ENCODE results near the gene SLC1A1.

SLC1A1 gene

DNA sequence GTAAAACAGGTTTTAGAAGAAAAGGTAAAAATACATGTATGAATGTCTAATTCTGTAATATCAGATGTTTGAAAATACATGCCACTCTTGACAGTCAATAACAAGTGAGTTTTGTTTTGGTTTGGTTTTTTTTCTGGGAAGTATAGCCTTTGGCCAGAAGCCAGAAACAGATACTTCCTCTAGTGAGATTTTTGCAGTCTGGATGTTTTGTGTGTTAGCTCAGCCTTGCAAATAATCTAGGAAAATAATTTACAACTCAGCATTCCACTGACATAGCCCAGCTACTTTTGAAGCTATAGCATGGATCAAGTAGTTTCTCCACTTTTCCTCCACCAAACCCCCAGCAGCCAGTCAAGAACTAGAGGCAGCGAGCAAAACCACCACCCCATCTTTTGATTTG lies 56.7 kb downstream of the SLC1A1 start:
- DNase-seq: peak; percentile 67

DNA sequence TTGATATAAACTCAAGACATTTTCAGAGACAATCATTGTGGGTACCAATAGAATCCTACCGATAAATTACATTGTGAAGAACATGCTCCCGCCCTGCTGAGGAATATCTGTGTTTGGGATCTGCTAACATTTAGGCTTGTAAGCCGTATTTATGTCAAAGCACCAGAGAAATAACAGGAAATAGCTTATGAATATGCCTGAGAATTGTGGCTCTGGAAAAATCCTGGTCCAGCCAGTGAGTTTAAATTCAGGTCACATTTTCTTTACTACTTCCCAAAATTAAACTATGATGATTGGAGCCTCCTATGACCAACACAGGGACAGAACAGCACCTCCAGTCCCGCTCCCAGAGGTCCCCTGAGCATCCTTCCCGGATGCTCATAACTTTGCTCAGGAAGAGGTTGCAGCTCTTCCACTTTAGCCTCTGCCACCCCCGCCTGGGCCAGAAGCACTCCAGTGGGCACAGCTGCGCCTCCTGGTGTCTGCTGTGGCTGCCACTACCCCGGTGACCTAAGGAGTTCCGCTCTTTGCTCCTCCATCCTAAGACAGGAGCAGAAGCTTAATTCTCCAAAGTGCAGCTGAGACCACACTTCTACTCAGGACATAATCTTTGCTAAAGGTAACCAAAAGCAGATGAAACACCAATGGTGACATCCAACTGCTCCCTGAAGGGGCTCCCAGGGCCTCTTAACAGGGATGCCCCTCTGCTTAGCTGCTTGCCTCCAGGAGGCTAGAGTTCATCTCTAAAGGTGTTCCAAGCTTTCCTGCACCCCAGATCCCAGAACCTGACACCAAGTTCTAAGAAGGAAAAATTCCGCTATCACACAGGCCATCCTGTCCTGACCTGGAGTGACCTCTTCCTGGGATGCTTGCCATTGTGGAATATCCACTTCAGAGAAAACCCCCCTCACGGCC lies 58.8 kb downstream of the SLC1A1 start:
- DNase-seq: peak; percentile 21

DNA sequence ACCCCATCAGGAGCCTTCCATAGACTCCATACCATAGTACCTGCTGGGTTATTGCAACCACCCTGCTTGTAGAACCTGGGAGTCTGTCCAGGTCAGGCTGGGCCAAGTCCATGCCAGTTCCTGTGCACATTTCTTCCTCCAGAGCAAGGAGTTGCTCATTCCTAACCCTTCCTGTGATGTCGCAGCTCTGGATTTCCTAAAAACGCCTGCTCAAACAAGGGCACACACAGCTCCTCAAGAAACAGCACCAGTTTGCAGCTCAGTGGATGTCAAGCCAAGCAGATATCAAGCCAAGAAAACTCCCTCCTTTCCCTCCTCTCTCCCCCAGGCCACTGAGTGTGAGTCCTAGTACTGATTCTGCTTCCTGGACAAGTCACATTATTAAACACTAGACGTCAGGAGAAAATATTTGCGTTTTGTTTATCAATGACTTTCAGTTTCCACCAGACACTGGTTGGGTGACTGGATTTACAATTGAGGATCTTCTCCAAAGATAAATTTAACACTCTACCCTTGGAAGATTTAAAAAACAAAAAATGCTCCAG lies 59.6 kb downstream of the SLC1A1 start:
- peak; percentile 48 for DNase-seq

DNA sequence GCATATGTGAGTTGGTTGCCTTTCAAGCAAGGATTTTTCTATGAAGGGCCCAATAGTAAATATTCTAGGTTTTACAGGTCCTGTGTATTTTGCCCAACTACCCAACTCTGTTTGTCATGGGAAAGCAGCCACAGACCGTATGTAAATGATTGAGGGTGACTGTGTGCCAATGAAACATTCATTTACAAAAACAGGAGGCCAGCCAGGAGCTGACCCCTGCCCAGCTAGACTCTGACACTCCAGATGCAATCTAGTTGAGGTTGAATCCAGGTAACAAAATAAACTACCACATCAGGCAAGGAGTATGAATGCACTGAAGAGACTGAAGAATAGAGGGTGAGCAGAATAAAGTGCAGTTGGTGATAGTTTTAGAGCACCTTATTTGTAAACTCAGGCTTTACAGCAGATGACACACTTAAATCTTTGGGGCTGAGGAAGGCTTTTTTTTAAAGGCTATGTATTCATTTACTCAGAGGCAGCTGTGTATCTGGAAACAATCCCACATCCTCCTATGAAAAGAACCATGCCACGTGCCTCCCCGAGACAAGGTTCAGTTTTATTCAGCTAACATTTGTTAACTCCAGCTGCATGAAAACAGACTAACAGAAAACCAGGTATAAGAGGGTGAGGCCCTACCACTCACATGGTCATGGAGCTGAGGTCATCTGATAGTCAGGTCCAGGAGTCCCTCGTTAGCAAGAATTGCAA lies 60.7 kb downstream of the SLC1A1 start:
- no peak for DNase-seq

DNA sequence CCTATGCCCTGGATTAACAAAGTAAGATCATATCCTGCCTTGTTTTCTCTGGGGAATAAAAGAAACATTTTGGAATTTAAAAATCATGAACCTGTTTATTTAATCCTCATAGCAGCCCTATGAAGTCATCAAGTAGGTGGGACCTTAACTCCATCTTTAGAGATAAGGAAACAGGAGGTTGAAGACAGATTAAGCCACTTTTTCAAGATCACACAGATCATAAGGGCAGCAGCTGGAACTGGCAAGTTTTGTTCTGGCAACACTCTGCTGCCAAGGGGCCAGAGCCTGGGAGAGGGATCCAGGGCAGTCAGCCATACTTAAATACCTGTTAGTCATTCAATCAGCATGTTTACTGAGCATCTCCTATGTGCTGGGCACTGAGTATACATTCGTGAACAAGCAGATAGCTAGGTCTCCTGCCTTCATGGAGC lies 63.7 kb downstream of the SLC1A1 start:
- DNase-seq: peak; percentile 66

DNA sequence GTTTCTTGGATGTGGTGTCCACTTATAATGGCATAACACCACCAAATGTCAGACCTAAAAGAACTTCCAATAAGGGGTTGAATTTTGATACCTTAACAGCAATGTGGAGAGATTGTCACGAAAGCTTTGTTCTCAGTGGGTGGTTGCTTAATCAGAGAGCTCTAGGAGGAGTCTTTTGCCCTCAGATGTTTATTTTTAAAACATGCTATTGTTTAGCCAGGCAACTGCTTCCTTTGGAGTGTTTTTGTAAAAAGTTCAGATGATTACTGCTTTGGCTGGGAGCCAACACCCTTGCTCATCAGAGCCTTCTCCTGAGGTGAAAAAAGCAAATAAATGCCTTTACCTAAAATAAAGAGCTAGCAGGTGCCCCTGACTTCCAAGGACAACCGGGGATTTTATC lies 65.0 kb downstream of the SLC1A1 start:
- peak; percentile 19 for DNase-seq

DNA sequence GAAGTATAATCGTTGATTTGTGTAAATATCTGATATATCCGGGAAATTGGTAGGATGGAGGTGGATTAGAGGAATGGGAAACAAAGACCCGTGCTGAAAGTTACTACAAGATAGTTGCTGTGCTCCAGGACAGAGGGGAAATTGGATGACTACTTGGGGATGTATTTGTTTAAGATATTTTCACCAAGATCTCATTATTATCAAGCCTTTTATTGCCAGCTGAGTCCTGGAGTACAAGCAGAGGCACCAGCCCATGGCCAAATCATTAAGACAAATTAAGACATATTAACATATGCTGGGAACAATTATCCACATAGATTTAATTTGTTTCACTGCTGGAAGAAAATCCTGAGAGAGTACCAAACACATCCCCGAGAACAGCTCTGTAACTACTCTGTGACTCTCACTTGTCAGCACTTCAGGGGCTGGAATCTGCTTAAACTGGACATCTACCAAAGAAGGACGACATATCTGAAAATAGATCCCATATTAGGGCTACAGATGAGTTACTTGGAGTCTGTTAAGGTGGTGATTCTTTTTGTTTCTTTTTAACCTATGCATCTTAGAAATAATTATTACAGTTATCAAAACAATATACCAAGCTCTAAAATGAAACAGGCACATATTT lies 68.2 kb downstream of the SLC1A1 start:
- no peak for DNase-seq

DNA sequence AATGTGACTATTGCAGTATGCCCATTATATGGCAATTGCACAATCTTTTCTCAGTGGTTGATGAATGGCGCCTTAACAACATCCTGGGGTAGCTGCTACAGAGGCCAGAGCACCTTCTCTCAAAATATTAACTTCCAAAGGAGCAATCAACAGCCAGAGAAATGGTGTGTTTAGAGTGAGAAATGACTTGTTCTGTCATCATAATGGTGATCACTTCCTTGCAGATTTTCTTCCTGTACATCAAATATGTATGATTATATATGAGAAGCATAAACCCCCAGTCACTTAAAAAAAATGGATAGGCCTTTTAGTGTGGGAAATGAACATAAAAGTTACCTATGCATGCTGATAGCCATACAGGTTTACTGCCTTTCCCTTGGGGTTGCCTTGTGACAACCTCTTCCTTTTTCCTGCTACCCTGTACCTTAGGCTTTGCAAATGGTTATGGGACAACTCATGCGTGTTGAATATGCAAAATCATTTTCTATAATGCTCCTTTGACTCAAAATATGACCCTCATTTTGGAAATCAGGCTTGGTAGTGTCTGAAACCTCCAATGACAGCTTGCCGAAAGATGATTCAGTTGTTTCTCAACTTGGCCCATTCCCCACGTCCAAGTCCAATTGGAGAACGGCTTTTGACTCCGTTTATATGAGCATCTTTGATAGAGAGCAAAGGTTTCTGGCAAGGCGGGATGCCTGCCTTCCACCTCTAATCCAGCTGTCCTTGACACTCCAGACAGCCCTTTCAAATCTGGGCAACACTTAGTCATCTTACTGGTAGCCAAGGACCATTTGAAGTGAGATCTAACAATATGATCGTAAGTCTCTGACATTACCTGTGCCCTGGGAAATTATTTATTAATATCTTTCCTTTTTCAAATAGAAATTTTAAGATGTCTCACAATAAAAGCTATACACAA lies 69.3 kb downstream of the SLC1A1 start:
- DNase-seq: no peak

DNA sequence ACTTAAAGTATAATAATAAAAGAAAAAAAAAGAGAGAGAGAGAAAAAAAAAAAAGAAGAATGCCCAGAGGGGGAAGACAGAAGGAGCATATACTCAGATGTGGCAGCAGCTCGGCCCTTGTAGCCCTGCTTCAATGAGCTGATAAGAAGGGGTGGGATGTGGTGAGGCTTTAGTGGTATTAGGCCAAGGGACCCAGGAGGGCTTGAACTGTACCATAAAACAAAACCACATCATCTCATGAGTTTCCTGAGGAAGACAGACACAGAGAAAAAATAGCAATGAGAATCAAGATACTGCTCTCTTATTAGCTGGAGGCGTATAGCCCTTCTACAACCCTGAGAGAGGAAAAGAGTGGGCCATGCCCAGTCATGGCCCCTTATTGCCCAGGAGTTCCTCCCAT lies 72.8 kb downstream of the SLC1A1 start:
- no peak for DNase-seq

DNA sequence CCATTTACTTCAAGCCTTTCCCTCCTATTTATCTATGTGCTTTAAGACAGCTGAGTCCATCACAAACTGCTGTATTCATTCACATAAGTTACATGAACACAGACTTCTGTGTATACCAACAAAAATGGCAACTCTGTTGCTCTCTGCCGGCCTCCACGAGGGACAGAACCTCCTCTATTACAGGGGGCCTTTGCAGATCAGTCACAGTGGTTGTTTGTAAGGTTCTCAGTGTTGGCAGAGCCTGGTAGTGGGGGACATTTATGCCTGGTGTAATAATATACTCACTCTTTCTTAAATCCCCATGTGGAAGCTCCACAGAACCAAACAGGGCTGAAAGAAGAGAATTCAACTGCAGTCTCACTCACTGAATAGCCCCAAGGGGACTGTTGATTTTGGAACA lies 76.5 kb downstream of the SLC1A1 start:
- no peak for DNase-seq

DNA sequence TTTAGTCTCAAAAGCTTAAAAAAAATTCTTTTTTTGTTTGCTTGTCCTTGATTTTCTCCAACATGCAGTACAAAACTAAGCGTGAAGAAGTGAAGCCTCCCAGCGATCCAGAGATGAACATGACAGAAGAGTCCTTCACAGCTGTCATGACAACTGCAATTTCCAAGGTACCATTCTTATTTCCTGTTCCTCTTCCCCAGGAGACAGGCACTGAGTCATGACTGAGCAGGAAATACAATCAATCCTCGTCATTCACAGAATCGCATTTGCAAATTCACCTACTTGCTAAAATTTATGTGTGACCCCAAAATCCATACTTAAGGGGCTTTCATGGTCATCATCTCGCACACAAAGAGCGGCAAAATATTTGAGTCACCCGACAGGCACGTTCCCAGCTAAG lies 77.3 kb downstream of the SLC1A1 start:
- DNase-seq: no peak

DNA sequence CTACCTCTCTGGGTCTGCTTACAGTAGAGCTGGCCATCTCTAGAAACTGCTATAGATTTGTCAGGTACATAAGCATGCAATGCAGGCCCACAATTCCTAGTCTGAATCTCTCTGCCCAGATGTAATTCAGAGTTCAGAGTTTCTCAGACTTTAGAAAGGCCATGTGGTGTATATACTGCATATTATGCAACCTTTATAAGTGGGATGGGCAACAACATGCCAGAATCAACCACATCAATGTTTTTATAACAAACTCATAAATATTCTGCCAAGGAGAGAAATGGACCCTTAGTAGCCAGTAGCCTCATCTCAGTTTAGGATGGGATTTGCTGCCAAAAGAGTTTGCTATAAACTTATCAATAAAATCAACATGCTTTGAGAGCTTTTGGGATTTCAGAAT lies 78.8 kb downstream of the SLC1A1 start:
- no peak for DNase-seq

DNA sequence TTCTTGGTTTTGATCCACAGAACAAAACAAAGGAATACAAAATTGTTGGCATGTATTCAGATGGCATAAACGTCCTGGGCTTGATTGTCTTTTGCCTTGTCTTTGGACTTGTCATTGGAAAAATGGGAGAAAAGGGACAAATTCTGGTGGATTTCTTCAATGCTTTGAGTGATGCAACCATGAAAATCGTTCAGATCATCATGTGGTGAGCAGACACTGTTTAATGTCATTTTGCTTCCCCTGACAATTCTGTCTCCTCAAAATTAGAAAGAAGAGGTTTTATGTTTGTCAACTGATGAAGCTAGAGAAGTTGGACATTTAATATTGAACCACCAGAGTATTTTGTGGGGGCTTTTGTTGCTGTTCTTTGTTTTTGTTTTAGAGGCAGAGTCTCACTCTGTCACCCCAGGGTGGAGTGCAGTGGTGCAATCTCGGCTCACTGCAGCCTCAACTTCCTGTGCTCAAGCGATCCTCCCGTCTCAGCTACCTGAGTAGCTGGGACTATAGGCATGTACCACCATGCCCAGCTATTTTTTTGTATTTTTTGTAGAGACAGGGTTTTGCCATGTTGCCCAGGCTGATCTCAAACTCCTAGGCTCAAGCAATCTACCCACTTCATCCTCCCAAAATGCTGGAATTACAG lies 82.0 kb downstream of the SLC1A1 start:
- no peak for DNase-seq

DNA sequence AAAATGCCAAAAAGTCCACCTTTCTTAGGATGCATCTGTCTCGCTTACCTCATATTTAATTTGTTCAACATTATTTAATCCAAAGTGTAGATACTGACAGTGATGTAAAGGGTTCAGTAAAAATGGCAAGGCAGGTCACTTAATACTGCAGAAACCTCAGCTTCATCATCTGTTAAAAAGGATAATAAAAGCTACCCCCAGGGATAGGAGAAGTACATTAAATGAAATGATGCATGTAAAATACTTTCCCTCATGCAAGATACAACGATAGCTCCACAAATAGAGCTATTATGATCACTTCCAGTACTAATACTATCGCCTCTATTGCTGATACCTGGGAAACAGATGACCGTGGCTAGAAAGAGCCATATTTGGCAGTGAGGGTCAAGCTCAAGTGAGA lies 82.9 kb downstream of the SLC1A1 start:
- DNase-seq: no peak

DNA sequence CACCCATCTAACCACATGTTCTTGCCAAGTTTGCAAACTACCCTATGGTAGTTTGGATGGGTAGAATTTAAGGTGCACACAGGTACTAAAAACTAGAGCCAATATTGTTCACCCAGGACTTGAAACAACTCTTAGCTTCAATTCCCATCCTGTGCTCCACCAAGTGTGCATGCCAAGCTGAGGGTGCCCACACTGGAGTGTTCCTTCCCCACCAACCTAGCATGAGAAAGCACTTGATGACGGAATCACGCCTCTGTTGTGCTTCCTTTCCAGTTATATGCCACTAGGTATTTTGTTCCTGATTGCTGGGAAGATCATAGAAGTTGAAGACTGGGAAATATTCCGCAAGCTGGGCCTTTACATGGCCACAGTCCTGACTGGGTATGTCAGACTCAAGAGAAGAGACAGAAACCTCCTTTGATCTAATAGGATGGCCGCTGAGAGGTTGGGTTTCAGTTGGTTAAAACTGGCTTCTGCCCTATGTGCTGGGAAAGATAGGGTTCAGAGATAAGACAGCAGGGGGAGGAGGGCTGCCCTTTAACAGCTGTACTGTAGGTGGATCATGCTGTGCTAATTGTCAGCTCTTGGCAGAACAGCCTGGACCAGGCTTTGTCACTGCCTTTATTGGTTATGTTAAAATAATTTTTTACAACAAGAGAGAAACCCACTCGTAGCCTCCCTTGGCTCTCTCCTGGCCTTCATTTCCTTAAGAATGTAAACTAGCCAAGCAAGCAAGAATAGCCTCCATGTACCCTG lies 83.5 kb downstream of the SLC1A1 start:
- no peak for DNase-seq

DNA sequence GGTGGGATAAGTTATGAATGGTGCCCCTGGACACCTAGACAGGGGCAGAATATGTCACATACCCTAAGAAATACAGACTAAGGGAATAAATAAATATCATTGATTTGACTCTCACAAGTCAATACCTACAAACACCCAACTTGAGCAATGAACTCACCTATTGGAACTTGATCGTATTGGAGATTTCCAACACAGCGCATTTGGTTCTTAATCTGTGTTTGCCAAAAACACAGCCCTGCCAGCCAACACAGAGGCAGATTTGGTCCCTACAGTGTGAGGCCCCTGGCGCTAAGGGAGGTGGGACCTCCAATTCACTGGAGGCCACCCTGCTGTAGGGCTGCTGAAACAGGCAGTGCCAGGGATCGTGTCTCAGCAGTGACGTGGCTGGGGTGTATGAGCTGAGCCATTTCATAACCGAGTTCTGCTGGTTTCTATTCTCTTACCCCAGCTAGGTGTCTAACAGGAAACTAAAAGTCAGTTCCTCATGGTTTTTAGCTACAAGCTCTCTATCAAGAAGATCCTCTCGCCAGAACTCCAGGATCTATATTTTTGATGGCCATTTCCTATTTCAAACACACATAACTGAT lies 84.5 kb downstream of the SLC1A1 start:
- DNase-seq: no peak

DNA sequence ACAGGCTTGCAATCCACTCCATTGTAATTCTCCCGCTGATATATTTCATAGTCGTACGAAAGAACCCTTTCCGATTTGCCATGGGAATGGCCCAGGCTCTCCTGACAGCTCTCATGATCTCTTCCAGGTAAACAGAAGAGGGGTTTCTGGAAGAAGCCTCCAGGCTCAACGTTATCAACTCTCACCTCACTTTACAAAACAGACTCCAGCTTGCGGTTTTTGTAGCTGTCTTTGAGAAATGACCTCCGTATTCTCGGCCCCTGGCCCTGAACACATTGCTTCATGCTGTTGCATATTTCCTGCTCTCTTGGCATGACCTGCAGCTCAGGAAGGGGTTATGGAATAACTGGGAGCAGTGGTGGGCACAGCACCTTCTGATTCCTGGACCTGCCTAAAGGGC lies 85.7 kb downstream of the SLC1A1 start:
- no peak for DNase-seq

DNA sequence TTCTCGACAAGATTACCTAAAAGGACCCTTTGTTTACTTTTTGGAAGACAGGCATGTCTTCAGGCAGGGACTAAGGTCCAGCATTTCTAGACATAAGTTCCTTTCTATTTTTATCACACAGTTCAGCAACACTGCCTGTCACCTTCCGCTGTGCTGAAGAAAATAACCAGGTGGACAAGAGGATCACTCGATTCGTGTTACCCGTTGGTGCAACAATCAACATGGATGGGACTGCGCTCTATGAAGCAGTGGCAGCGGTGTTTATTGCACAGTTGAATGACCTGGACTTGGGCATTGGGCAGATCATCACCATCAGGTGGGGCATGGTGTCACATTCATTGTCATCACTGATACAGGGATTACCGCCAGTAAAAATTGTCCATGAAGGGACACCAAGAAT lies 86.2 kb downstream of the SLC1A1 start:
- DNase-seq: no peak

DNA sequence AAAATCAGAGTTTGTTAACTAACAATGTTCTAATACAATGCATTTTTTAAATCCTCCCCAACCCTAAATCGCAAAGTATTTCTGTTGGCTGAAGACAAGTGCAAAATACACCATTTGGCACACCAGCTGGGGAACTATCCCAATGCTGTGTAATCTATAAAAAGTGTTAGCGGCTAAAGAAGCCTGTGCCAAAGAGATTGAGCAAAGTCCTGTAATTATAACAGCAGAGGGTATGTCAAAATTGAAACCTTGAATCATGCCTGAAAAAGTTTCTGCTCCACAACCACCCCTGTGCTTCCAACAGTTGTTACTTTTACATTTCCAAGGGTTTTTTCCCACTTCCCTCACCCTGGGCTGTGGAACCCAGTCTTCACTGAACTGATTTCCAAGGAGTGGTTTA lies 88.7 kb downstream of the SLC1A1 start:
- DNase-seq: no peak

DNA sequence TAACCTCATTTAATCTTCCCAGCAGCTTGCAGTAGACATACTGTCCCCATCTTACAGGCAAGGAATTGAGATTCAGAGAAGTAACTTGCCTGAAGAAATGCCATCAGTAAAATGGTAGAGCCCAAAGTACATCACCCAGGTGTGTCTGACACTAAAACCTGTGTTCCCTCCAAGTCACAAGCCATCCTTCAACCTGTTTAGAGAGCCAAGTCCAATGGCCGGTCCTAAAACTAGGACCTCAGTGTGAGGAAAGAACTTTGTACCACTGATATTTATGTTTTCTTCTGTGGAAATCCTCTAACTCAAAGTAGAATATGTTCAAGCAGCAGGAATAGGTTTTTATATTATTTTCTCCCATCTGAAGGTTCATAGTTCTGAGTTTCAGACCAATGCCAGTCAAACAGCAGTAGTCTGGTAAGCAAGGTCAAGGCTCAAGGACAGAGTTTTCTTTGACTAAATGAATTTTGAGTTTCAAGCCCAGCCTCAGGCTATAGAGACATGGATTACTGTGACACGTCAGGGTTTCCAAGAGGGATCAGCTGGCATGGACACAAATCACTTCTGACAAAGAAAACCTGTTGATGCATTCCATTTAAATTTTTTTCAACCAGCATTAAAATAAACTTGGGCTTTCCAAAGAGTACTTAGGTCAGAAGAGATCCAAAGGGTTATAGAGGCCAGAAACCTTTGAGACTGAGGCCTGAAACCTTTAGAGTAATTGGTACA lies 90.9 kb downstream of the SLC1A1 start:
- DNase-seq: no peak

All from EL (cell line).